ENCODE data around the gene AP1AR.
"Not testable (repeated sequence)": the region's sequence is repeated elsewhere in the genome, so short reads cannot be mapped to it uniquely, and the experiment has no call there.

AP1AR gene

DNA sequence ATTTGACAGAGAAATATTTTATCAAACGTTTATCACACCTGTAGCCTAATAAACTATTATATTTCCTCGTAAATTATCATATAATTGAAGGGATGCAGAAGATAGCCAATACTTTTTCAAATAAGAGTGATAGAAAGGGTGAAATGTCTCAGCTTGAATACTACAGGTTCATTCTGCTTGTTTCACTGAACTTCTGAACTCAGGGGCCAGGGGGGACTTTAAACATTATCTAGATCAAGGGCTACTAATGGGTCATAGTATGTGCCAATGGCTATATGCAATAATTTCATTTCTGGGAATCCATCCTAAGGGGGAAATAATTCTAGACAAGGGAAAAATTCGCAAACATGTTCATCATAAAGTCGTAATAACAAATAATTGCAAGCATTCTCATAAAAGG is 68.1 kb downstream of the AP1AR start:
- Histone ChIP-seq H3K36me3 (replicated peaks; ENCODE audit: low read depth, low read length) (peaks cover 4% of the 10 kb centered on the region), H3K9me3 (ENCODE audit: insufficient read depth, low read length) (no peaks in the 10 kb centered on the region), H3K4me2 (ENCODE audit: low read length) (no peak overlapping the region), H3K27me3 (ENCODE audit: low read depth, low read length) (no peaks in the 10 kb centered on the region), H4K20me1 (ENCODE audit: insufficient read depth, low read length) (no peaks in the 10 kb centered on the region), H3K4me3 (ENCODE audit: low read length) (no peak overlapping the region), H3K9ac (ENCODE audit: low read length) (no peak overlapping the region), H3K27ac (ENCODE audit: low read length) (no peak overlapping the region), H3K79me2 (ENCODE audit: low read length) (no peaks in the 10 kb centered on the region), H3K4me1 (ENCODE audit: low read length) (peaks cover 27% of the 10 kb centered on the region), H2AFZ (ENCODE audit: low read depth, low read length) (no peak overlapping the region)
- TF ChIP-seq, protein P1, sequence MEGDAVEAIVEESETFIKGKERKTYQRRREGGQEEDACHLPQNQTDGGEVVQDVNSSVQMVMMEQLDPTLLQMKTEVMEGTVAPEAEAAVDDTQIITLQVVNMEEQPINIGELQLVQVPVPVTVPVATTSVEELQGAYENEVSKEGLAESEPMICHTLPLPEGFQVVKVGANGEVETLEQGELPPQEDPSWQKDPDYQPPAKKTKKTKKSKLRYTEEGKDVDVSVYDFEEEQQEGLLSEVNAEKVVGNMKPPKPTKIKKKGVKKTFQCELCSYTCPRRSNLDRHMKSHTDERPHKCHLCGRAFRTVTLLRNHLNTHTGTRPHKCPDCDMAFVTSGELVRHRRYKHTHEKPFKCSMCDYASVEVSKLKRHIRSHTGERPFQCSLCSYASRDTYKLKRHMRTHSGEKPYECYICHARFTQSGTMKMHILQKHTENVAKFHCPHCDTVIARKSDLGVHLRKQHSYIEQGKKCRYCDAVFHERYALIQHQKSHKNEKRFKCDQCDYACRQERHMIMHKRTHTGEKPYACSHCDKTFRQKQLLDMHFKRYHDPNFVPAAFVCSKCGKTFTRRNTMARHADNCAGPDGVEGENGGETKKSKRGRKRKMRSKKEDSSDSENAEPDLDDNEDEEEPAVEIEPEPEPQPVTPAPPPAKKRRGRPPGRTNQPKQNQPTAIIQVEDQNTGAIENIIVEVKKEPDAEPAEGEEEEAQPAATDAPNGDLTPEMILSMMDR (IDR thresholded peaks at IDR 0.05; ENCODE audit: low read depth, low read length), result no peak
- no peak for TF ChIP-seq EZH2phosphoT487 (IDR thresholded peaks at IDR 0.05; ENCODE audit: low read depth)

DNA sequence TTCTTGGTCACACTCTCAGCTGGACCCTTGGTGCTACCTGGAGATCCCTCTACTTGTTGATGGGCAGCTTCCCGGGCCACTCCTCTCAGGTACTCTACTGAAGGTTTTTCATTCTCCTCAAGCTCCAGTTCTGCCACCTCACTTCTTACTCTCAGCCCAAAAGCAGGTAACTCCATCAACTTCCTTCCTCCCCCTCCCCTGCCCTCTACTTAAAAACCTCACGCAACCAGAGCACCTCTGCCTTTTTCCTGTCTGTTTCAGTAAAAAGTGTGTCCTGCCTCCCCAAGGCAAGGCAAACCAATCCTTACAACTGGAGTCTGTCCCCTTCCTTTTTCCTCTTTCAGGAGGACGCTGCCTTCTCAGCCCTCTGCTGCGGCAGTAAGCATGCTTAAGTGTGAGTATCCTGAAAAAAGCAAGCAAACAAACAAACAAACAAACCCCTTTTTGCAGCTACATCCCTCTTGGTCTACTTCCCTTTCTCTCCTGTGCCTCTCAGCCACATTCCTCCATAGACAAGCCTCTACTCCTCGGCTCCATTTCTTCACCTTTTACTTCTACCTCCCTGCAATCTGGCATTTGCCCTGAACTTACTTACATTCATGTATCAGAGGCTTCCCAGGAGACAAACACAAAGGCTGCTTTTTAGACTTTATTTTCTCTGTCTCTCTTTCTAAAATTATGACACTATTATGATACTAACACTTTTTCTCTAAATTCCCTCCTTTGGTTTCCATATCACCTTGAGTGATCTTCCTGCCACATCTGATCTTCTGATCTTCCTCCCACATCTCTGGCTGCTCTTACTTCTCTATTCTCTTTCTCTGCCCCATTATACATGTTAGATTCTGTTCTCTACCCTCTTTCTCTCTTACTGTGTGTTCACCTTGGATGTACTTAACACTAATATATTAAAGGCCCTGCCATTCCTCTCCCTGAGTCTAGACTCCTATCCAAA is 71.0 kb downstream of the AP1AR start:
- no peak overlapping the region for H3K9ac ChIP-seq (ENCODE audit: low read length)
- no peak overlapping the region for H3K27ac ChIP-seq (ENCODE audit: low read length)
- H3K4me1 ChIP-seq (ENCODE audit: low read length), result peaks cover 19% of the 10 kb centered on the region
- H3K36me3 ChIP-seq (replicated peaks; ENCODE audit: low read depth, low read length), result peaks cover 4% of the 10 kb centered on the region
- TF ChIP-seq EZH2phosphoT487 (IDR thresholded peaks at IDR 0.05; ENCODE audit: low read depth), result no peak
- TF ChIP-seq, protein P1 (IDR thresholded peaks at IDR 0.05; ENCODE audit: low read depth, low read length), result no peak
- H3K4me2 ChIP-seq (ENCODE audit: low read length), result no peak overlapping the region
- H3K4me3 ChIP-seq (ENCODE audit: low read length), result no peak overlapping the region
- H4K20me1 ChIP-seq (ENCODE audit: insufficient read depth, low read length), result no peaks in the 10 kb centered on the region
- no peaks in the 10 kb centered on the region for H3K9me3 ChIP-seq (ENCODE audit: insufficient read depth, low read length)
- H3K27me3 ChIP-seq (ENCODE audit: low read depth, low read length), result no peaks in the 10 kb centered on the region
- no peaks in the 10 kb centered on the region for H3K79me2 ChIP-seq (ENCODE audit: low read length)
- H2AFZ ChIP-seq (ENCODE audit: low read depth, low read length), result no peak overlapping the region

DNA sequence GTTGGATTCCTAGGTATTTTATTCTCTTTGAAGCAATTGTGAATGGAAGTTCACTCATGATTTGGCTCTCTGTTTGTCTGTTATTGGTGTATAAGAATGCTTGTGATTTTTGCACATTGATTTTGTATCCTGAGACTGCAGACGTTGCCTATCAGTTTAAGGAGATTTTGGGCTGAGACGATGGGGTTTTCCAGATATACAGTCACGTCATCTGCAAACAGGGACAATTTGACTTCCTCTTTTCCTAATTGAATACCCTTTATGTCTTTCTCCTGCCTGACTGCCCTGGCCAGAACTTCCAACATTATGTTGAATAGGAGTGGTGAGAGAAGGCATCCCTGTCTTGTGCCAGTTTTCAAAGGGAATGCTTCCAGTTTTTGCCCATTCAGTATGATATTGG is 73.9 kb downstream of the AP1AR start:
- H3K9ac ChIP-seq (ENCODE audit: low read length); H3K4me2 ChIP-seq (ENCODE audit: low read length); H3K4me3 ChIP-seq (ENCODE audit: low read length); H3K79me2 ChIP-seq (ENCODE audit: low read length); H3K27me3 ChIP-seq (ENCODE audit: low read depth, low read length); H2AFZ ChIP-seq (ENCODE audit: low read depth, low read length); H3K9me3 ChIP-seq (ENCODE audit: insufficient read depth, low read length); H4K20me1 ChIP-seq (ENCODE audit: insufficient read depth, low read length); H3K27ac ChIP-seq (ENCODE audit: low read length); H3K36me3 ChIP-seq (replicated peaks; ENCODE audit: low read depth, low read length): not testable (repeated sequence)
- H3K4me1 ChIP-seq (ENCODE audit: low read length), result peaks cover 11% of the 10 kb centered on the region

DNA sequence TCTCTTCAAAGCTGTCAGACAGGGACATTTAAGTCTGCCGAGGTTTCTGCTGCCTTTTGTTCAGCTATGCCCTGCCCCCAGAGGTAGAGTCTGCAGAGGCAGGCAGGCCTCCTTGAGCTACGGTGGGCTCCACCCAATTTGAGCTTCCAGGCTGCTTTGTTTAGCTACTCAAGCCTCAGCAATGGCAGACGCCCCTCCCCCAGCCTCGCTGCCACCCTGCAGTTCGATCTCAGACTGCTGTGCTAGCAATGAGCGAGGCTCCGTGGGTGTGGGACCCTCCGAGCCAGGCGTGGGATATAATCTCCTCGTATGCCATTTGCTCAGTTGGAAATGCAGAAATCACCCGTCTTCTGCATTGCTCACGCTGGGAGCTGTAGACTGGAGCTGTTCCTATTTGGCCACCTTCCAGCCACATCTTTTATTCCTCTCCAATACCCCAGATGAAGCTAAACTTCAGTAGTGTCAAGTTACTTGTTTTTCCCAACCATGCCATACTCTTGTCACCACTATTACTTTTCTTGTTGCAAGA is 77.7 kb downstream of the AP1AR start:
- not testable (repeated sequence) for H3K4me2 ChIP-seq (ENCODE audit: low read length); H2AFZ ChIP-seq (ENCODE audit: low read depth, low read length); H3K9me3 ChIP-seq (ENCODE audit: insufficient read depth, low read length); H3K27me3 ChIP-seq (ENCODE audit: low read depth, low read length); H3K27ac ChIP-seq (ENCODE audit: low read length); H3K4me3 ChIP-seq (ENCODE audit: low read length); H3K79me2 ChIP-seq (ENCODE audit: low read length); H3K9ac ChIP-seq (ENCODE audit: low read length); H3K36me3 ChIP-seq (replicated peaks; ENCODE audit: low read depth, low read length); H4K20me1 ChIP-seq (ENCODE audit: insufficient read depth, low read length)
- peaks cover 19% of the 10 kb centered on the region for H3K4me1 ChIP-seq (ENCODE audit: low read length)

DNA sequence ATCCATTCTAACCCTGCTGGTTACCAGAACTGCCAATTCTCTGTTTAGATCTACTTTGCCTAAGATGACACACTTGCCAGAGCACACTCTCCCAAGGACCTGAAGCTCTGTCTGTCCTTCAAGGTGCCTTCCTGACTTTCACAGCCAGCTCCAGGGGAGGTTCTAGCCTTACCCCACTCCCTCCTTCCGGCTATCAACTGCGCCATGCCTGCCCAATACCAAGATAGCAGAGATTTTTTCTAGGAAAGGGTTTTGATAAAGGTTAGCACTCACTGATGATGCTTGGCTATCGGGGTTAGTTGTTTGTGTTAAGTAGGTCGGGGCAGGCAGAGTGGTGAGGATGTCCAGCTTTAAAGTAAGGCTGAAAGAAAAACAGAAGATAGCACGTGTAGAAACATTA is 79.9 kb downstream of the AP1AR start:
- H3K79me2 ChIP-seq (ENCODE audit: low read length), result peaks cover 4% of the 10 kb centered on the region; the same call in 1 of the 2 replicates
- peak overlapping the region; percentile 96 for H3K27ac ChIP-seq (ENCODE audit: low read length)
- peaks cover 21% of the 10 kb centered on the region for H3K4me1 ChIP-seq (ENCODE audit: low read length)
- peak overlapping the region; percentile 26 for H3K4me3 ChIP-seq (ENCODE audit: low read length)
- no peaks in the 10 kb centered on the region for H4K20me1 ChIP-seq (ENCODE audit: insufficient read depth, low read length)
- H2AFZ ChIP-seq (ENCODE audit: low read depth, low read length), result no peak overlapping the region
- peaks cover 6% of the 10 kb centered on the region for H3K36me3 ChIP-seq (replicated peaks; ENCODE audit: low read depth, low read length)
- no peaks in the 10 kb centered on the region for H3K27me3 ChIP-seq (ENCODE audit: low read depth, low read length)
- TF ChIP-seq EZH2phosphoT487 (IDR thresholded peaks at IDR 0.05; ENCODE audit: low read depth), result no peak
- TF ChIP-seq, protein P1 (IDR thresholded peaks at IDR 0.05; ENCODE audit: low read depth, low read length), result no peak
- peak overlapping the region; percentile 88 for H3K4me2 ChIP-seq (ENCODE audit: low read length)
- peak overlapping the region; percentile 68 for H3K9ac ChIP-seq (ENCODE audit: low read length)
- no peaks in the 10 kb centered on the region for H3K9me3 ChIP-seq (ENCODE audit: insufficient read depth, low read length)
